ENCODE measurements around the gene XAGE5. TPM values are rescaled to one million over a fixed set of nuclear protein-coding genes. Genes with fewer than 3 reads are reported as not detected.
"Not testable (repeated sequence)": the region's sequence is repeated elsewhere in the genome, so short reads cannot be mapped to it uniquely, and the experiment has no call there.

Gene XAGE5
- total RNA-seq, 1 experiment from 2014 or later: not detected

GRCh38 chrX:52839137-52839536 is 28.1 kb downstream of the XAGE5 start:
- H2BK12ac ChIP-seq (ENCODE audit: insufficient read length, low read depth, low read length): no peak overlapping the region
- H4K5ac ChIP-seq (ENCODE audit: insufficient read length, low read depth, low read length): no peak overlapping the region
- no peaks in the 10 kb centered on the region for H3K4me1 ChIP-seq (ENCODE audit: insufficient read depth, low read length)
- no peak overlapping the region for H3K23ac ChIP-seq (ENCODE audit: insufficient read length, low read depth, low read length)
- no peak for DNase-seq
- H3K14ac ChIP-seq (ENCODE audit: insufficient read depth, low read length): no peak overlapping the region
- WGBS (ENCODE audit: extremely low coverage, insufficient read length, low lambda C conversion rate): no CpG with 5 or more reads among the region's 2 CpGs
- H3K79me2 ChIP-seq (ENCODE audit: insufficient read depth, low read length): no peaks in the 10 kb centered on the region
- no peak overlapping the region for H3K9ac ChIP-seq (ENCODE audit: extremely low read depth, insufficient read length, low read length)
- no peaks in the 10 kb centered on the region for H3K79me1 ChIP-seq (ENCODE audit: insufficient read depth, low read depth, low read length, poor library complexity, severe bottlenecking)
- no peak overlapping the region for H2AFZ ChIP-seq (ENCODE audit: low read length)
- no peak for TF ChIP-seq CTCF (conservative IDR thresholded peaks at IDR 0.05)
- H3K23me2 ChIP-seq (ENCODE audit: insufficient read length, low read depth, low read length, poor library complexity, severe bottlenecking): no peaks in the 10 kb centered on the region
- Mint-ChIP-seq H3K4me1 (no peaks in the 10 kb centered on the region), H3K27ac (no peak overlapping the region), H3K9me3 (peaks cover 43 to 66% of the 10 kb centered on the region in 2 experiments), H3K27me3 (ENCODE audit: low read depth) (peaks cover 7% of the 10 kb centered on the region), H3K36me3 (ENCODE audit: insufficient read depth in 1 of 3, low read depth in 3 of 3) (no peaks in the 10 kb centered on the region), H3K4me3 (no peak overlapping the region)
- no peak overlapping the region for H3K27ac ChIP-seq (ENCODE audit: insufficient read length, low read depth, low read length)
- no peak overlapping the region for H2BK15ac ChIP-seq (ENCODE audit: low read depth, low read length)
- H2BK20ac ChIP-seq (ENCODE audit: low read depth, low read length, poor library complexity, severe bottlenecking): no peak overlapping the region
- H4K20me1 ChIP-seq (ENCODE audit: control insufficient read depth, insufficient read depth, insufficient read length): no peaks in the 10 kb centered on the region
- H3K27me3 ChIP-seq (ENCODE audit: insufficient read depth, low read length): no peaks in the 10 kb centered on the region
- no peak overlapping the region for H2AK5ac ChIP-seq (ENCODE audit: insufficient read length, low read length)
- no peak overlapping the region for H2BK5ac ChIP-seq (ENCODE audit: insufficient read length, low read length)
- no peak overlapping the region for H3K56ac ChIP-seq (ENCODE audit: insufficient read length, low read depth, low read length)
- H3K4me2 ChIP-seq (ENCODE audit: insufficient read depth, insufficient read length, low read length): no peak overlapping the region
- no peak overlapping the region for H3T11ph ChIP-seq (ENCODE audit: low read length)
- no peak overlapping the region for H4K91ac ChIP-seq (ENCODE audit: insufficient read length, low read depth, low read length)
- peaks cover 10% of the 10 kb centered on the region for H3K9me3 ChIP-seq (ENCODE audit: control insufficient read depth, low read depth, low read length)
- no peak overlapping the region for H2BK120ac ChIP-seq (ENCODE audit: low read depth, low read length, poor library complexity, severe bottlenecking)
- no peak overlapping the region for H4K8ac ChIP-seq (replicated peaks; ENCODE audit: insufficient read length, low read depth, low read length)
- no peak overlapping the region for H3K18ac ChIP-seq (ENCODE audit: insufficient read length, low read depth, low read length)
- no peak overlapping the region for H3K4ac ChIP-seq (ENCODE audit: low read depth, low read length)

- H3K27ac Mint-ChIP-seq; H3K23me2 ChIP-seq (ENCODE audit: insufficient read length, low read depth, low read length, poor library complexity, severe bottlenecking); H2AFZ ChIP-seq (ENCODE audit: low read length); H3K79me1 ChIP-seq (ENCODE audit: insufficient read depth, low read depth, low read length, poor library complexity, severe bottlenecking); H3K4me1 Mint-ChIP-seq; H2BK5ac ChIP-seq (ENCODE audit: insufficient read length, low read length); H3K4me1 ChIP-seq (ENCODE audit: insufficient read depth, low read length); H4K5ac ChIP-seq (ENCODE audit: insufficient read length, low read depth, low read length); H3K4ac ChIP-seq (ENCODE audit: low read depth, low read length); H4K8ac ChIP-seq (replicated peaks; ENCODE audit: insufficient read length, low read depth, low read length); H4K20me1 ChIP-seq (ENCODE audit: control insufficient read depth, insufficient read depth, insufficient read length); H3K56ac ChIP-seq (ENCODE audit: insufficient read length, low read depth, low read length); H3K4me2 ChIP-seq (ENCODE audit: insufficient read depth, insufficient read length, low read length); H3K9me3 ChIP-seq (ENCODE audit: control insufficient read depth, low read depth, low read length); H2BK120ac ChIP-seq (ENCODE audit: low read depth, low read length, poor library complexity, severe bottlenecking); DNase-seq; H3K23ac ChIP-seq (ENCODE audit: insufficient read length, low read depth, low read length); H3K79me2 ChIP-seq (ENCODE audit: insufficient read depth, low read length); H3T11ph ChIP-seq (ENCODE audit: low read length); H2AK5ac ChIP-seq (ENCODE audit: insufficient read length, low read length); H3K27me3 ChIP-seq (ENCODE audit: insufficient read depth, low read length); H3K4me3 Mint-ChIP-seq; H3K27ac ChIP-seq (ENCODE audit: insufficient read length, low read depth, low read length); H3K14ac ChIP-seq (ENCODE audit: insufficient read depth, low read length); H2BK12ac ChIP-seq (ENCODE audit: insufficient read length, low read depth, low read length); H3K36me3 Mint-ChIP-seq (ENCODE audit: insufficient read depth in 1 of 3, low read depth in 3 of 3); H3K18ac ChIP-seq (ENCODE audit: insufficient read length, low read depth, low read length); H2BK15ac ChIP-seq (ENCODE audit: low read depth, low read length); H4K91ac ChIP-seq (ENCODE audit: insufficient read length, low read depth, low read length); H3K9ac ChIP-seq (ENCODE audit: extremely low read depth, insufficient read length, low read length); H2BK20ac ChIP-seq (ENCODE audit: low read depth, low read length, poor library complexity, severe bottlenecking): not testable (repeated sequence)
- no CpG with 5 or more reads among the region's 3 CpGs for WGBS (ENCODE audit: extremely low coverage, insufficient read length, low lambda C conversion rate)
- Mint-ChIP-seq H3K27me3 (ENCODE audit: low read depth) (peaks cover 35% of the 10 kb centered on the region), H3K9me3 (peaks cover 62 to 79% of the 10 kb centered on the region in 2 experiments)
These were observed 32.5 kb downstream of the XAGE5 start for GRCh38 chrX:52843619-52844018.

All from H9 (cell line).